Cardiac muscle cell (in vitro differentiated cells and primary cell): Measurements from ENCODE around the gene MBD3L1. TPM values are rescaled to one million over a fixed set of nuclear protein-coding genes. Genes with fewer than 3 reads are reported as not detected.

Source experiments
- DNase-seq, 2 donors: peaks; one replicate each; pipeline versions ENCODE4 v3.0.0 to v3.0.0-alpha.2; 2010 to 2017; ENCODE audit warnings: low read depth in 1 of 2, low spot score in 1 of 2
- H3K27ac ChIP-seq: fragments of 200-600 bp; sonication (generic); 2 replicates; pipeline ENCODE4 v1.5.1; 2016
- H3K27me3 ChIP-seq: fragments of 200-600 bp; sonication (generic); 2 replicates; pipeline ENCODE4 v1.6.0; 2016; ENCODE audit warnings: control low read depth
- H3K36me3 ChIP-seq: fragments of 200-600 bp; sonication (generic); 2 replicates; pipeline ENCODE4 v1.5.1; 2016; ENCODE audit warnings: control low read depth
- H3K4me1 ChIP-seq: fragments of 200-600 bp; sonication (generic); 2 replicates; pipeline ENCODE4 v1.8.1; 2017; ENCODE audit warnings: low read depth, mild to moderate bottlenecking, mixed run types
- H3K4me3 ChIP-seq: fragments of 200-600 bp; sonication (generic); 2 replicates; pipeline ENCODE4 v1.5.1; 2016; ENCODE audit warnings: mild to moderate bottlenecking
- H3K9me3 ChIP-seq: fragments of 200-600 bp; sonication (generic); 2 replicates; pipeline ENCODE4 v1.5.1; 2017; ENCODE audit warnings: low read depth, mild to moderate bottlenecking, control low read depth
- polyA plus RNA-seq: library from polyadenylated mRNA; unstranded; fragments of >200 nt; fragmentation: Nextera tagmentation; extraction: Ambion mirVana; gene quantifications from 2 replicates; pipeline ENCODE4 v1.2.1, GENCODE V29; 2016
- total RNA-seq: library from RNA; depleted of rRNA; stranded (reverse); fragments of >200 nt; gene quantifications from 2 replicates; pipeline ENCODE4 v1.2.3, GENCODE V29; 2016
- TF ChIP-seq, protein P1 (sequence below): IDR thresholded peaks from 2 replicates; pipeline ENCODE4 v1.5.1; 2012; ENCODE audit warnings: low read depth, mild to moderate bottlenecking, low read length

MBD3L1 gene
- total and polyA plus RNA-seq, 2 experiments from 2014 or later, result not detected

DNA sequence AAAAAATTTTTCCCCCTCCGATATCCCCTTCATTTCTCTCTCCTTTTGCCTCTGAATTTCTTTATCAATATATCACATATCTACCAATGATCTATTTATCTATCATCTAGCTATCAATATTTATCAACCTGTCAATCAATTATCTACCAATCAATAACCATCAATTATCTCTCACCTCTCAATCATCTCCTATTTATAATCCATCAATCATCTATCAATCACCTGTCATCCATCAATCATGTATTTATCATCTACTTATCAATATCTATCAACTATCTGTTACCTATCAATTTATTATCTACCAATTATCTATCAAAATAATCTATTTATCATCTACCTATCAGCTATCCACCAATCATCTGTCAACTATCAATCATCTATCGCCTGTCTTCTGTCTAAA lies 17.1 kb downstream of the MBD3L1 start:
- TF ChIP-seq, protein P1, sequence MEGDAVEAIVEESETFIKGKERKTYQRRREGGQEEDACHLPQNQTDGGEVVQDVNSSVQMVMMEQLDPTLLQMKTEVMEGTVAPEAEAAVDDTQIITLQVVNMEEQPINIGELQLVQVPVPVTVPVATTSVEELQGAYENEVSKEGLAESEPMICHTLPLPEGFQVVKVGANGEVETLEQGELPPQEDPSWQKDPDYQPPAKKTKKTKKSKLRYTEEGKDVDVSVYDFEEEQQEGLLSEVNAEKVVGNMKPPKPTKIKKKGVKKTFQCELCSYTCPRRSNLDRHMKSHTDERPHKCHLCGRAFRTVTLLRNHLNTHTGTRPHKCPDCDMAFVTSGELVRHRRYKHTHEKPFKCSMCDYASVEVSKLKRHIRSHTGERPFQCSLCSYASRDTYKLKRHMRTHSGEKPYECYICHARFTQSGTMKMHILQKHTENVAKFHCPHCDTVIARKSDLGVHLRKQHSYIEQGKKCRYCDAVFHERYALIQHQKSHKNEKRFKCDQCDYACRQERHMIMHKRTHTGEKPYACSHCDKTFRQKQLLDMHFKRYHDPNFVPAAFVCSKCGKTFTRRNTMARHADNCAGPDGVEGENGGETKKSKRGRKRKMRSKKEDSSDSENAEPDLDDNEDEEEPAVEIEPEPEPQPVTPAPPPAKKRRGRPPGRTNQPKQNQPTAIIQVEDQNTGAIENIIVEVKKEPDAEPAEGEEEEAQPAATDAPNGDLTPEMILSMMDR, result no peak
- no peaks in the 10 kb centered on the region for H3K9me3 ChIP-seq
- no peaks in the 10 kb centered on the region for H3K27me3 ChIP-seq
- H3K27ac ChIP-seq, result no peak overlapping the region
- no peaks in the 10 kb centered on the region for H3K36me3 ChIP-seq
- no peak for DNase-seq
- H3K4me1 ChIP-seq, result no peaks in the 10 kb centered on the region
- no peak overlapping the region for H3K4me3 ChIP-seq

DNA sequence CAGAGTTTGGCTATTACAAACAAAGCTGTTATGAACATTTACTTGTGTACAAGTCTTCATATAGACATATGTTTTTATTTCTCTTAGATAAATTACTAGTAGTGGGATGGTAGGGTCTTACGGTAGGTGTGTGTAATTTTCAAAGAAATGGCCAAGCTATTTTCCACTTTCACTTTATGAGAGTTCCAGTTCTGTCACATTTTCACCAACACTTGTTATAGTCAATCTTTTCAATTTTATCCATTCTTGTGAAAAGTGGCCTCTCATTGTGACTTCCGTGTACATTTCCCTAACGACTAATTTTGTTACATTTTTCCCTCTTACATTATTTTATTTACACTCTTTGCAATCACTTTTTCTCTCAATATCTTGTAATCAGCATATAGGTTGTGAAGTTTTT lies 18.3 kb downstream of the MBD3L1 start:
- Histone ChIP-seq H3K27me3 (no peaks in the 10 kb centered on the region), H3K4me3 (no peak overlapping the region), H3K36me3 (no peaks in the 10 kb centered on the region), H3K27ac (no peak overlapping the region), H3K9me3 (no peaks in the 10 kb centered on the region), H3K4me1 (no peaks in the 10 kb centered on the region)
- TF ChIP-seq, protein P1, result no peak
- no peak for DNase-seq

DNA sequence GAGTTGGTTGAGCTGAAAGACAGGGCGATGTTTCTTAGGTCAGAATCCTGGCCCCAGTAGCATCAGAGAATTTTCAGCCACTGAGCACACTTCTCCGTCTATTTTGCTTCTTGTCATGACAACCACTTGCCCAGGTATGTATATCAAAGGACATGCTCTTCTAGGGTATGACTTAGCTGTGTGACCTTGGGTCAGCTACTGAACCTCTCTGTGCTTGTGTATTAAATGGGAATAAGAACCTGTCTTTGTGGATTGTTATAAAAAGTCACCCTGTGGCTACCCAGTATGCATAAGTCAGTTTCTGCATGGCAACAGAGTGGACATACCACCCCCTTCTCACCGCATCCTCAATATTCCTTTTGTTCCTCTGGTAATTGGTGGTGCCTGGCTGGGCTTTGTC lies 26.1 kb downstream of the MBD3L1 start:
- Histone ChIP-seq H3K27ac (no peak overlapping the region), H3K36me3 (no peaks in the 10 kb centered on the region), H3K9me3 (no peaks in the 10 kb centered on the region), H3K4me1 (no peaks in the 10 kb centered on the region), H3K4me3 (no peak overlapping the region), H3K27me3 (no peaks in the 10 kb centered on the region)
- no peak for DNase-seq
- TF ChIP-seq, protein P1, result no peak

DNA sequence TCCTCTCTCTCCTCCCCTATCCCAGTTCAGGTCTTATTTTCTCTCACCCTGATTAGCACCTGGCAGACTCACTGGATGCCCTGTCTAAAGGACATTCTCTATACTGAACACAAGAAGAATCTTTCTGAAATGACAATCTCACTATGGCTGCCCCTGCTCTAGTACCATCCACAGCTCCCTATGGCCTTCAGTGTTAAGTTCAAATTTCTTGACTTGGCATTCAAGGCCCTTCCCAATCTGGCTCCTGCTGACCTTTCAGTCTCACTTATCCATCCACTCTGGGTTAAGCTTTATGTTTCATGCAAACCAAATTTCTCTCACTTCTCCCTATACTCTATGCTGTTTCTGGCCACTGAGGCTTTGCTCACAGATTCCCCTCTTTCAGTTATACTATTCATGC lies 34.2 kb downstream of the MBD3L1 start:
- Histone ChIP-seq H3K9me3 (no peaks in the 10 kb centered on the region), H3K27ac (no peak overlapping the region), H3K4me3 (no peak overlapping the region), H3K4me1 (no peaks in the 10 kb centered on the region), H3K36me3 (no peaks in the 10 kb centered on the region), H3K27me3 (no peaks in the 10 kb centered on the region)
- TF ChIP-seq, protein P1, result no peak
- no peak for DNase-seq

DNA sequence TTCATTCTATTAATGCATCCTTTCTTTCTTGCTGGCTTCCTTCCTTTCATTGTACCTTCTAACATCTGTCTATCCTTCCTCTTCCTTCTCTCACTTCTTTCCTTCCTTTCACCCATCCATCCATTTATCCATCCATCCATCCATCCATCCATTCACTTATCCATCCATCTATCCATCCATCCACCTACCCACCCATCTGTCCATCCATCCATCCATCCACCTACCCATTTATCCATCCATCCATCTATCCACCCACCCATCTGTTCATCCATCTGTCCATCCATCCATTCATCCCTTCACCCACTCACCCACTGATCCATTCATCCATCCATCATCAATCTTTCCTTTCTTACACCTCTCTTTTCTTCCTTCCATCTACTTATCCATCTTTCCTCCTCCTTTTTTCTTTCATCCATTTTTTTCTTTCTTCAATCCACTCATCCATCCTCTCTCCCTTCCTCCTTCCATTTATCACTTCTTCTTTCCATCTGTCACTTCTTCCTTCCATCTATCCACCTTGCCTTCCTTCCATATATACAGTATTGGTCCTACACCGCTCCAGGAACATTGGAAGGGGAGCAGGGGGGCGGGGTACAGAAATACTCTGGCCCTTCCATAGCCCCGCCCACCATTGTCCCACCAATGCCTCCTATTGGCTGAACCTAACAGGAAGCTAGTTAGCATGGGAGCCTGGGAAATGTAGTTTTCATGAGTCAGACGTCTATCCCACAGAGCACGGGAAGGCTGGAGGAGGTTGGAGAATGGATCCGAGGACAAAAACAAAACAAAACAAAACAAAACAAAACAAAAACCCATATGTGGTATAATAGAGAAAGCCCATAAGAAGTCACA lies 45.9 kb downstream of the MBD3L1 start:
- Histone ChIP-seq H3K27ac (no peak overlapping the region), H3K4me3 (no peak overlapping the region), H3K36me3 (no peaks in the 10 kb centered on the region), H3K4me1 (no peaks in the 10 kb centered on the region), H3K9me3 (peaks cover 2% of the 10 kb centered on the region), H3K27me3 (no peaks in the 10 kb centered on the region)
- DNase-seq, result no peak
- TF ChIP-seq, protein P1, result no peak
